ENCODE results near the gene SMYD2. TPM values are rescaled to one million over a fixed set of nuclear protein-coding genes. Genes with fewer than 3 reads are reported as not detected.

Gene SMYD2
- polyA plus RNA-seq, 2 of the 4 experiments (the other 2 are of a cell fraction) = 32.3 to 54.9 TPM

DNA sequence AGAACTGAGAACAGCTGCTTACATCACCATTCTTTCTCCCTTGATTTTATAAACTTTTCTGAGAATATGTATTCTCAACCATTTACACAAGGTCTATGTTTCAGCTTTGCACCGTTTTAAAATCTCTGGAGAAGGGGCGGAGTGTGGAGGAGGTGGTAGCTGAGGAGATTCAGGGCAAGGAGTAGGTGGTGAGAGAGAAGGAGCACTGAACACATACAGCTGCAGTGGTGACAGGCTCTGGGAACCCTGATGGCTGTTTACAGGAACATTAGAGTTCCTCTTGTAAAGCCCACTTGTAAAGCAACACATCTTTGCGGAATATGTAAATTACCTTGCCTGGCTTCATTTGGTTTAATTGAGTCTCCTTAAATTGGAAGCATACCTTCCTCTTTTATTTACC, 89.7 kb downstream of the SMYD2 start (continued):
- no peak for TF ChIP-seq RAD21 (conservative IDR thresholded peaks at IDR 0.05 in 1 of 2, IDR thresholded peaks at IDR 0.05 in 1 of 2)
- TF ChIP-seq, protein P1, sequence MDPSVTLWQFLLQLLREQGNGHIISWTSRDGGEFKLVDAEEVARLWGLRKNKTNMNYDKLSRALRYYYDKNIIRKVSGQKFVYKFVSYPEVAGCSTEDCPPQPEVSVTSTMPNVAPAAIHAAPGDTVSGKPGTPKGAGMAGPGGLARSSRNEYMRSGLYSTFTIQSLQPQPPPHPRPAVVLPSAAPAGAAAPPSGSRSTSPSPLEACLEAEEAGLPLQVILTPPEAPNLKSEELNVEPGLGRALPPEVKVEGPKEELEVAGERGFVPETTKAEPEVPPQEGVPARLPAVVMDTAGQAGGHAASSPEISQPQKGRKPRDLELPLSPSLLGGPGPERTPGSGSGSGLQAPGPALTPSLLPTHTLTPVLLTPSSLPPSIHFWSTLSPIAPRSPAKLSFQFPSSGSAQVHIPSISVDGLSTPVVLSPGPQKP (IDR thresholded peaks at IDR 0.05; ENCODE audit: low read depth, low read length) = no peak

DNA sequence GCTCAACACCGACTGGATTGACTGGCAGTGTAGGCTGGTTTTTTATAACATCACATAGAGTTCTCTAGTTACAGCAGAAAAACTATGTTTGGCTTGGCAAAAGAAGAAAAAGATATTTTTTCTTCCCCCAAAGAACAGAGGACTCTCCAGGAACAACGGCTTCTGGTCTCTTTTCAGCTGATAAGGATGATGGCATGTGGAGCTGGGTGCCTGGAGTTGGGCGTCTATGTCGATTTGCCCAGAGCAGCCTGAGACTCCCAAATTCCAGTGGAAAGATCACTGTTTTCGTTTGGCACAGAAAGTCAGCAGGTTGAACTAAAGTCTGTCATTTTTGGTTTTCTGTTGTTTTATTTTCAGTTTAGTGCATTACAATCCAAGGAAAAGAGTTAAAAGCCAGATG, 91.1 kb downstream of the SMYD2 start:
- DNase-seq (ENCODE audit: low read depth in 1 of 2, low spot score in 1 of 2) = no peak
- POLR2A ChIA-PET = no interaction called here
- ATAC-seq = no peak
- Histone ChIP-seq H3K4me2 (no peak overlapping the region), H3K4me3 (no peak overlapping the region), H3K9me3 (no peaks in the 10 kb centered on the region), H3K27ac (no peak overlapping the region), H3K4me1 (no peaks in the 10 kb centered on the region)
- 88% methylated on average over 5 of the region's 5 CpGs for WGBS (ENCODE audit: missing lambda C conversion rate)
- CTCF ChIA-PET = interaction anchor here (0.8 to 2.3 kb wide), 6 partner anchors 17 to 217 kb away, joined by 3 to 8 read pairs (median 4); no protein-coding TSS in a partner anchor
- FAIRE-seq = no peak
- TF ChIP-seq NPAS2 (CRISPR knock-in tag; IDR thresholded peaks at IDR 0.05; ENCODE audit: borderline replicate concordance) = no peak

DNA sequence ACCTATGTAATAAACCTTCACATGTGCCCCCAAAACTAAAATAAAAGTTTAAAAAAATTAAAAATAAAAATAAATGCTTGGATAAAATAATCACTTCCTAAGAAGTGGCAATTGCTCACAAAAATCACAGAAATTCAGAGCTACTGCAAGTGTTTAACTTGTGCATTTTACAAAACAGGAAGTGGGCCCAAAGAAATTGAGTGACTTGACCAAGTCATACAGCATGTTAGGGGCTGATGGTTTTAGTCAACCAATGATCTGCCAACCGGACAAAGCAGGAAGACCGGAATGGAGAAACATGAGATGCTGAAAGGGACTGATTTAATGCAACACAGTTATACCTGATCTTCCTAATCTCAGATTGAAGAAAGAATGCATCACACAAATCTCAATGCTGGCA, 96.5 kb downstream of the SMYD2 start:
- FAIRE-seq = no peak
- ChIA-PET POLR2A (no interaction called here), CTCF (interaction anchor here (0.6 to 1.6 kb wide), 3 partner anchors 45 to 250 kb away, joined by 3 read pairs; no protein-coding TSS in a partner anchor)
- no peak overlapping the region for H3K4me3 ChIP-seq
- no peak overlapping the region for H3K27ac ChIP-seq
- TF ChIP-seq FOSL2 (IDR thresholded peaks at IDR 0.05) (no peak), FOSL2 (CRISPR knock-in tag; IDR thresholded peaks at IDR 0.05) (no peak), RNF2 (IDR thresholded peaks at IDR 0.05; ENCODE audit: borderline replicate concordance, low read depth) (no peak), ZC3H11A (IDR thresholded peaks at IDR 0.05) (no peak), CHD4 (IDR thresholded peaks at IDR 0.05; ENCODE audit: borderline replicate concordance) (no peak), MAFK (IDR thresholded peaks at IDR 0.05; ENCODE audit: partially characterized antibody) (no peak), PHF8 (IDR thresholded peaks at IDR 0.05; ENCODE audit: borderline replicate concordance, low read depth) (no peak), ESRRA (IDR thresholded peaks at IDR 0.05; ENCODE audit: borderline replicate concordance, low read length) (no peak), POLR2AphosphoS2 (conservative IDR thresholded peaks at IDR 0.05; ENCODE audit: low read length) (no peak), HOXA7 (CRISPR knock-in tag; IDR thresholded peaks at IDR 0.05) (no peak), KDM1A (IDR thresholded peaks at IDR 0.05; ENCODE audit: low read depth) (no peak), RCOR1 (IDR thresholded peaks at IDR 0.05; ENCODE audit: low read depth, low read length) (no peak), CBX8 (IDR thresholded peaks at IDR 0.05) (no peak), MAZ (IDR thresholded peaks at IDR 0.05; ENCODE audit: borderline replicate concordance, low read depth, low read length) (no peak), CBX2 (IDR thresholded peaks at IDR 0.05; ENCODE audit: borderline replicate concordance, low read depth) (no peak)
- TF ChIP-seq, protein P2, sequence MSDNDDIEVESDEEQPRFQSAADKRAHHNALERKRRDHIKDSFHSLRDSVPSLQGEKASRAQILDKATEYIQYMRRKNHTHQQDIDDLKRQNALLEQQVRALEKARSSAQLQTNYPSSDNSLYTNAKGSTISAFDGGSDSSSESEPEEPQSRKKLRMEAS (IDR thresholded peaks at IDR 0.05) = no peak
- TF ChIP-seq, protein P3, sequence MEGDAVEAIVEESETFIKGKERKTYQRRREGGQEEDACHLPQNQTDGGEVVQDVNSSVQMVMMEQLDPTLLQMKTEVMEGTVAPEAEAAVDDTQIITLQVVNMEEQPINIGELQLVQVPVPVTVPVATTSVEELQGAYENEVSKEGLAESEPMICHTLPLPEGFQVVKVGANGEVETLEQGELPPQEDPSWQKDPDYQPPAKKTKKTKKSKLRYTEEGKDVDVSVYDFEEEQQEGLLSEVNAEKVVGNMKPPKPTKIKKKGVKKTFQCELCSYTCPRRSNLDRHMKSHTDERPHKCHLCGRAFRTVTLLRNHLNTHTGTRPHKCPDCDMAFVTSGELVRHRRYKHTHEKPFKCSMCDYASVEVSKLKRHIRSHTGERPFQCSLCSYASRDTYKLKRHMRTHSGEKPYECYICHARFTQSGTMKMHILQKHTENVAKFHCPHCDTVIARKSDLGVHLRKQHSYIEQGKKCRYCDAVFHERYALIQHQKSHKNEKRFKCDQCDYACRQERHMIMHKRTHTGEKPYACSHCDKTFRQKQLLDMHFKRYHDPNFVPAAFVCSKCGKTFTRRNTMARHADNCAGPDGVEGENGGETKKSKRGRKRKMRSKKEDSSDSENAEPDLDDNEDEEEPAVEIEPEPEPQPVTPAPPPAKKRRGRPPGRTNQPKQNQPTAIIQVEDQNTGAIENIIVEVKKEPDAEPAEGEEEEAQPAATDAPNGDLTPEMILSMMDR (IDR thresholded peaks at IDR 0.05) = no peak
- TF ChIP-seq, protein P4, sequence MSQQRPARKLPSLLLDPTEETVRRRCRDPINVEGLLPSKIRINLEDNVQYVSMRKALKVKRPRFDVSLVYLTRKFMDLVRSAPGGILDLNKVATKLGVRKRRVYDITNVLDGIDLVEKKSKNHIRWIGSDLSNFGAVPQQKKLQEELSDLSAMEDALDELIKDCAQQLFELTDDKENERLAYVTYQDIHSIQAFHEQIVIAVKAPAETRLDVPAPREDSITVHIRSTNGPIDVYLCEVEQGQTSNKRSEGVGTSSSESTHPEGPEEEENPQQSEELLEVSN (IDR thresholded peaks at IDR 0.05; ENCODE audit: borderline replicate concordance, low read depth) = no peak
- TF ChIP-seq, protein P5, sequence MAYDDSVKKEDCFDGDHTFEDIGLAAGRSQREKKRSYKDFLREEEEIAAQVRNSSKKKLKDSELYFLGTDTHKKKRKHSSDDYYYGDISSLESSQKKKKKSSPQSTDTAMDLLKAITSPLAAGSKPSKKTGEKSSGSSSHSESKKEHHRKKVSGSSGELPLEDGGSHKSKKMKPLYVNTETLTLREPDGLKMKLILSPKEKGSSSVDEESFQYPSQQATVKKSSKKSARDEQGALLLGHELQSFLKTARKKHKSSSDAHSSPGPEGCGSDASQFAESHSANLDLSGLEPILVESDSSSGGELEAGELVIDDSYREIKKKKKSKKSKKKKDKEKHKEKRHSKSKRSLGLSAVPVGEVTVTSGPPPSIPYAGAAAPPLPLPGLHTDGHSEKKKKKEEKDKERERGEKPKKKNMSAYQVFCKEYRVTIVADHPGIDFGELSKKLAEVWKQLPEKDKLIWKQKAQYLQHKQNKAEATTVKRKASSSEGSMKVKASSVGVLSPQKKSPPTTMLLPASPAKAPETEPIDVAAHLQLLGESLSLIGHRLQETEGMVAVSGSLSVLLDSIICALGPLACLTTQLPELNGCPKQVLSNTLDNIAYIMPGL (CRISPR knock-in tag; IDR thresholded peaks at IDR 0.05; ENCODE audit: borderline replicate concordance) = no peak
- TF ChIP-seq, protein P6, sequence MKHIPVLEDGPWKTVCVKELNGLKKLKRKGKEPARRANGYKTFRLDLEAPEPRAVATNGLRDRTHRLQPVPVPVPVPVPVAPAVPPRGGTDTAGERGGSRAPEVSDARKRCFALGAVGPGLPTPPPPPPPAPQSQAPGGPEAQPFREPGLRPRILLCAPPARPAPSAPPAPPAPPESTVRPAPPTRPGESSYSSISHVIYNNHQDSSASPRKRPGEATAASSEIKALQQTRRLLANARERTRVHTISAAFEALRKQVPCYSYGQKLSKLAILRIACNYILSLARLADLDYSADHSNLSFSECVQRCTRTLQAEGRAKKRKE (CRISPR knock-in tag; IDR thresholded peaks at IDR 0.05; ENCODE audit: low read depth) = no peak
- no peak overlapping the region for H3K4me2 ChIP-seq
- no peaks in the 10 kb centered on the region for H3K4me1 ChIP-seq
- DNase-seq (ENCODE audit: low read depth in 1 of 2, low spot score in 1 of 2) = no peak
- no peak for ATAC-seq
- 94% methylated on average over 2 of the region's 2 CpGs for WGBS (ENCODE audit: missing lambda C conversion rate)
- no peaks in the 10 kb centered on the region for H3K9me3 ChIP-seq

Data from A549 (cell line).